Left ventricle myocardium inferior (tissue), 1 donor: ENCODE results near the gene TXNRD2. TPM values are rescaled to one million over a fixed set of nuclear protein-coding genes. Genes with fewer than 3 reads are reported as not detected.

Experiments
- DNase-seq: peaks from one replicate; pipeline ENCODE4 v3.0.0-alpha.2; 2020
- H3K27ac ChIP-seq: fragments of 200-600 bp; replicated peaks from 2 replicates; pipeline ENCODE4 v1.8.0; 2021
- H3K27me3 ChIP-seq: fragments of 200-600 bp; 2 replicates; pipeline ENCODE4 v1.8.0; 2021; ENCODE audit warnings: low read depth
- H3K36me3 ChIP-seq: fragments of 200-600 bp; 2 replicates; pipeline ENCODE4 v1.8.0; 2021
- H3K4me1 ChIP-seq: fragments of 200-600 bp; 2 replicates; pipeline ENCODE4 v1.8.0; 2021
- H3K4me3 ChIP-seq: fragments of 200-600 bp; 2 replicates; pipeline ENCODE4 v1.8.0; 2021; ENCODE audit warnings: mild to moderate bottlenecking, moderate library complexity
- H3K9me3 ChIP-seq: fragments of 200-600 bp; replicated peaks from 2 replicates; pipeline ENCODE4 v1.8.0; 2021
- CTCF ChIP-seq: fragments of 200-600 bp; IDR thresholded peaks from 2 replicates; pipeline ENCODE4 v1.8.0; 2021; ENCODE audit warnings: antibody characterized with exemption, mild to moderate bottlenecking, borderline replicate concordance
- intact Hi-C: fragments of 100-400 bp; cut with micrococcal nuclease; formaldehyde crosslinking; loops from one replicate; pipeline ENCODE4 v1.11.0; 2022
- total RNA-seq: library from RNA; stranded (reverse); fragmentation: NEBNext Ultra II Directional; extraction: Animal tissue kit (Norgen Biotek cat#: 25700); gene quantifications from one replicate; pipeline ENCODE4 v1.2.1, GENCODE V29; 2021
- donor health status: DM: no; HTN: yes; CAD: no; lungs with severe emphysema.

The TXNRD2 gene
- total RNA-seq, 1 donor from 2014 or later: 35.2 TPM

DNA sequence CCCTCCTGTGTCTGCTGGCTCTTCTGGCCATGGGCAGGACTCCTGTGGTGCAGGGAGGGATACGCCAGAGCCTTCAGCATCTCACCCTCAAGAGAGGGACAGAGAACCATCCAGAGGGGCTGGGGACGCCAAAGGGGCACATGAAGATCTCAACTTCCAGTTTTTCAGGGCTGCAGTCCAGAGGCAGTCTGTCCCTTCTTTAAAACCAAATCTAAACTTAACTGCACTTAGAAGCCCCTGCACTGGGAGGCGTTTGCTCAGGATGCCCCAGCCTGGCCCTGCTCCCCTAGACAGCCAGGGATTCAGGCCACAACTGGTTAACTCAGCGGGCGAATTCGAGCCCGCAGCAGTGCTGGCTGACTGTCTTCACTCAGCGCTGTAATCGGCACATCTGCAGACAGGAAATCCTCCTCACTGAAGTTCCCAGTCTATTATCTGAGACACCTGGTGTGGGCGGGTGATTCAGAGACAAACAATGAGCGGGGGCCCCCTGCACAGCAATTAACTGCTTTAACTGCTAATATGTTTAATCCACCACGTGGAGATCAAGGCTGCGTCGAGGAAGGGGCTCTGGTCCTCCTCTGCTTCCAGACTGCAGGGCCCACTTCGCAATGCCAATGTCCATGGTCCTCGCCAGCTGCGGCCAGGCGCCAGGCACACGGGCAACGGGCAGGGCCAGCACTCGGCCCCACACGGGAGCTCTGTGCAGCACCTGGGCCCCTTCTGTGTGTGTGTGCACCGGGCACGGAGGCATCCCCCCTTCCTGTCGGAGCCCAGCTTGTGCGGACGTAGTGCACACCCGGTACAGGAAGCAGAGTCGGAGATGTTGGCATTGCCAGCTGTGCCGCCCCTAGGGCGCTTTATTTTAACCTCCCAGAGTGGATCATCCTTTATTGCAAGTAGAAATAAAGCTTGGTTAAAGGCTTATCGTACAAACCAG is 50.0 kb downstream of the TXNRD2 start:
- TF ChIP-seq CTCF: no peak
- no peak for DNase-seq
- no peaks in the 10 kb centered on the region for H3K9me3 ChIP-seq
- no peak overlapping the region for H3K4me3 ChIP-seq
- H3K36me3 ChIP-seq: peaks cover 30% of the 10 kb centered on the region
- peaks cover 16% of the 10 kb centered on the region for H3K4me1 ChIP-seq
- no peak overlapping the region for H3K27ac ChIP-seq
- intact Hi-C loops: no loop called here
- H3K27me3 ChIP-seq: no peaks in the 10 kb centered on the region

DNA sequence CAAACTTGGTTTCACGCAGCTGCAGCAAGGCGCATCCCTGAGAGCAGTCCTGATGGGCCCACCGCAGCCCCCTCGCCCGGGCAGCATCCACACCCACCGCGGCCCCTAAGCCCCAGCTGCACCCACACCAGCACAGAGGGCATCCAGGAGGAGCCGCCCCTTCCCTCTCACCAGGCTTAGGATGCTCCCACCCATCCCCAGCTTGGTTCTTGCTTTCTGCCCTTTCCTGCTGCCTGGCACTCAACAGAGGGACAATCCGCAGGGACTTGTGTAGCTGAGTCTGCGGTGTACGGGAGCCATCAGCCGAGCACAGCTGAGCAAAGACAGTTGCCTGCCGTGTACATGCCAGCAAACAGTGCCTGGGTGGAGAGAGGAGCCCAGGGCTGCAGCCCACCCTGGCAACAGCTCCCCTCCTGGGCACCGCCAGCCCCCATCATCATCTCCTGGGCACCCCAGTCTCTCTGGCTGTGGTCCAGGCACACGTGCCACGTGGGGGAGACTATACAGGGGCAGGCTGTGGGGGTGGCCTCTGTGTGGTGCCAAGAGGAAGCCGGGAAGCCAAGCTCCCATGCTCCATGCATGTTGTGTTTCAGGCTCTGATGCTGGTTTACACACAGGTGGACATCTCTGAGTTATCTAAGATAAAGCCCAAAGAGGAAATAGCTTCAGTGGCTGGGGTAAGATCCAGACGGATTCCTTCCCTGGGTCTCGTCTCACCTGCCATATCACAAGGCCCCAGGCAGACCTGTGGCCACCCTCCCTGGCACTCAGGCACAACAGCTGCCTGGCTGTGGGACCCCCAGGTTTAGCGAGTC is 50.9 kb downstream of the TXNRD2 start:
- Histone ChIP-seq H3K4me1 (peaks cover 19% of the 10 kb centered on the region), H3K9me3 (no peaks in the 10 kb centered on the region), H3K4me3 (no peak overlapping the region), H3K36me3 (peaks cover 30% of the 10 kb centered on the region), H3K27ac (no peak overlapping the region), H3K27me3 (no peaks in the 10 kb centered on the region)
- no peak for DNase-seq
- intact Hi-C loops: no loop called here
- TF ChIP-seq CTCF: no peak

DNA sequence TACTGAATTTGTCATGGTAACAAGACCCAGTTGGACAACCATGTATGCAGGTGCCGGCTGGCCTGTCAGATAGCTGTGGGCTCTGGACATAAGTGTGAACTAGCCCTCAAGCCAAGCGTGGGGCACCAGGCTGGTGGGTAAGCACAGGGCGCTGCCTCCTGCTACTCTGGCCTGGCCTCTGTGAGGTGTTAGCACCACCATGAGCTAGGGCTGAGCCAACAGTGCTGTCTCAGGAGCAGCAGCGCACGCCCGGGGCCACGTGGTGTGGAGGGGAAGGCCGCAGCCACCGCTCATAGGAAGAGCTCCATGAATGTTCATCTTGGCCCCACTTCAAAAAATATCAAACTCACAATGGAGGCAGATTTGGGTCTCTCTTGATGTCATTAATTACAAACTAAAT is 51.7 kb downstream of the TXNRD2 start:
- Histone ChIP-seq H3K27me3 (no peaks in the 10 kb centered on the region), H3K9me3 (no peaks in the 10 kb centered on the region), H3K27ac (no peak overlapping the region), H3K36me3 (peaks cover 22% of the 10 kb centered on the region), H3K4me3 (no peak overlapping the region), H3K4me1 (peaks cover 19% of the 10 kb centered on the region)
- intact Hi-C loops: no loop called here
- TF ChIP-seq CTCF: no peak
- DNase-seq: no peak

DNA sequence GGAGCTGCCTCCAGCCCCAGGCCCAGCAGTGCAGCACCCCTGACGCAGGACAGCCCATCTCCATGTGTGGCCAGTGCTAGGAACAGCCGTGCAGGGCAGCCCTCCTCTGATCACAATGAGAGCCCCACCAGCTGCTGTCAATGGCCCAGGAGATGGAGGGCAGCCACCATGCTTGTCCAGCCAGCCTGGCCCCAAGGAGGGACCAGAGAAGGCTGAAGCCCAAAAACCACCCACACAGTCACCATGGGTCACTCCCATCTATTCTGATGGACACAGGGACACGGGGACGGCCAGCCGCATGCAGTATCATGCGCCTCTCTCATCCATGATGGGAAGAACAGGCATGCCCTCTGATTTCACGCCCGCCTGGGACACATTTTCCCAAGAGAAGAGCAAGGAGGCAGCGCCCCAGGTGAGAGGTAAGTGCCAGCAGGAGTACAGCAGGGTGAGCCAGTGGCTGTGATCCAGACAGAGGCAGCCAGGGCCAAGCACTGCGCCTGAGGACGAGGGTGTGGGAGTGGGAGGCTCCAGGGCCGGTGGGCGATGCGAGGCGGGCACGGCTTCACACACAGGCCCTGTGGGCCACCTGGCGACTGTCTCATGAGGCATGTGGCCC is 53.4 kb downstream of the TXNRD2 start:
- peaks cover 19% of the 10 kb centered on the region for H3K4me1 ChIP-seq
- intact Hi-C loops: no loop called here
- H3K36me3 ChIP-seq: peaks cover 5% of the 10 kb centered on the region
- H3K9me3 ChIP-seq: no peaks in the 10 kb centered on the region
- H3K4me3 ChIP-seq: no peak overlapping the region
- no peak for TF ChIP-seq CTCF
- H3K27me3 ChIP-seq: no peaks in the 10 kb centered on the region
- peak; percentile 13 for DNase-seq
- H3K27ac ChIP-seq: no peak overlapping the region

DNA sequence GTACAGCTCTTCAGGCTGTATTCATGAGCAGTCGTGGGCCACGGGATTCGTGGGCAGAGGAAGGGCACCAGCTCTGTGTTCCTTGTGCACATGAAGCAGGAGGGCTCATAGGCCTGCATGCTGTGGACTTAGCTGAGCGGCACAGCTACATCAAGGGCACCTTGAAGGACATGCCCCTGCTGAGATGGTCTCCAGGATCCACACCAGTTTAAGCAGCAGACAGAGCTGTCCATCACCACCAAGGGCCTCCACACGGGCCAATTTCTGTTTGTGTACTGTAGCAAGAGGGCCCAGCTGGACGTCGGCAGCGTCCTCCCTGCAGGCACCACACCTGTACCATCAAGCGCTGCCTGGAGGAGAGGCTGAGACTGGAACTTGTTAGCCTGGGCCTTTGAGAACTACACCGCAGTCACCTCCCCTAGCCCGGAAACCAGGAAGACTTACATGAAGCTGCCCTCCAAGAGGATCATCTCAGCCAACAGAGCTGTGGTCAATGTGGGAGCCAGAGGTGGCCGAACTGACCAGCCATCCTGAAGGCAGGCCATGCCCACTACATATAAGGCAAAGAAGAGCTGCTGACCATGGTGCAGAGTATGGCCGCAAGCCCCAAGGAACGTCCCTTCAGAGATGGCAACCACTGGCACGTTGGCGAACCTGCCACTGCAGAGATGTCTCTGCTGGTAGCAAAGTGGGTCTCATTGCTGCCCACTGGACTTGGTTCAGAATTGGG is 54.2 kb downstream of the TXNRD2 start:
- intact Hi-C loops: no loop called here
- H3K27me3 ChIP-seq: no peaks in the 10 kb centered on the region
- peaks cover 5% of the 10 kb centered on the region for H3K36me3 ChIP-seq
- no peak overlapping the region for H3K4me3 ChIP-seq
- H3K4me1 ChIP-seq: peaks cover 17% of the 10 kb centered on the region
- peak; percentile 7 for DNase-seq
- no peak for TF ChIP-seq CTCF
- no peak overlapping the region for H3K27ac ChIP-seq
- H3K9me3 ChIP-seq: no peaks in the 10 kb centered on the region
